BE2C (cell line): Measurements from ENCODE around the gene PCBP1.

Experiments
- DNase-seq: peaks from one replicate; pipeline ENCODE4 v3.0.0-alpha.2; 2020
- H3K27me3 ChIP-seq: fragments of 250-450 bp; sonication (Bioruptor Pico); 2 replicates; pipeline ENCODE4 v1.5.1; 2020; ENCODE audit warnings: mild to moderate bottlenecking
- H3K36me3 ChIP-seq: fragments of 250-450 bp; sonication (Bioruptor Pico); 2 replicates; pipeline ENCODE4 v1.5.1; 2020; ENCODE audit warnings: mild to moderate bottlenecking
- H3K4me1 ChIP-seq: fragments of 250-450 bp; sonication (Bioruptor Pico); 2 replicates; pipeline ENCODE4 v1.5.1; 2020
- H3K4me3 ChIP-seq: 2 replicates; pipeline ENCODE4 v1.5.1; 2011; ENCODE audit warnings: low read depth, low read length
- H3K9me3 ChIP-seq: fragments of 250-450 bp; sonication (Bioruptor Pico); 2 replicates; pipeline ENCODE4 v1.5.1; 2020
- CTCF ChIP-seq: IDR thresholded peaks from 2 replicates; pipeline ENCODE4 v1.5.1; 2012; ENCODE audit warnings: mild to moderate bottlenecking, low read depth, low read length

PCBP1 gene

GRCh38 chr2:70111752-70112591, 24.7 kb downstream of the PCBP1 start:
- DNase-seq: no peak
- H3K9me3 ChIP-seq: no peaks in the 10 kb centered on the region
- no peaks in the 10 kb centered on the region for H3K27me3 ChIP-seq

GRCh38 chr2:70113359-70114070, 26.2 kb downstream of the PCBP1 start:
- Histone ChIP-seq H3K9me3 (no peaks in the 10 kb centered on the region), H3K4me1 (0 out of 2 replicates have a peak, but pooled peaks cover 3% of the 10 kb centered on the region), H3K27me3 (no peaks in the 10 kb centered on the region), H3K4me3 (no peak overlapping the region), H3K36me3 (no peaks in the 10 kb centered on the region)
- DNase-seq: no peak
- no peak for TF ChIP-seq CTCF

More at GRCh38 chr2:70111752-70112591, 24.7 kb downstream of the PCBP1 start:
- Histone ChIP-seq H3K4me3 (no peak overlapping the region), H3K4me1 (0 out of 2 replicates have a peak, but pooled peaks cover 3% of the 10 kb centered on the region), H3K36me3 (no peaks in the 10 kb centered on the region)
- TF ChIP-seq CTCF: no peak

- no peaks in the 10 kb centered on the region for H3K9me3 ChIP-seq
- DNase-seq: no peak
- no peak overlapping the region for H3K4me3 ChIP-seq
- TF ChIP-seq CTCF: no peak
- no peaks in the 10 kb centered on the region for H3K36me3 ChIP-seq
- no peaks in the 10 kb centered on the region for H3K4me1 ChIP-seq
- no peaks in the 10 kb centered on the region for H3K27me3 ChIP-seq
These were observed 28.6 kb downstream of the PCBP1 start for GRCh38 chr2:70115646-70116442.

GRCh38 chr2:70116936-70117552, 29.8 kb downstream of the PCBP1 start:
- DNase-seq: no peak
- Histone ChIP-seq H3K9me3 (no peaks in the 10 kb centered on the region), H3K4me1 (no peaks in the 10 kb centered on the region), H3K36me3 (no peaks in the 10 kb centered on the region), H3K27me3 (no peaks in the 10 kb centered on the region), H3K4me3 (no peak overlapping the region)
- TF ChIP-seq CTCF: no peak

- Histone ChIP-seq H3K36me3 (no peaks in the 10 kb centered on the region), H3K4me1 (no peaks in the 10 kb centered on the region; the same call in 1 of the 2 replicates), H3K4me3 (no peak overlapping the region), H3K27me3 (no peaks in the 10 kb centered on the region), H3K9me3 (no peaks in the 10 kb centered on the region)
- no peak for DNase-seq
- TF ChIP-seq CTCF: no peak
These were observed 31.6 kb downstream of the PCBP1 start for GRCh38 chr2:70118798-70119454.
